Panc1 (cell line): Measurements from ENCODE around the gene DCLK2. TPM values are rescaled to one million over a fixed set of nuclear protein-coding genes. Genes with fewer than 3 reads are reported as not detected.

ENCODE experiments used
- ATAC-seq: fragments of 200-7000 bp; cut with Tn5 transposase; 2 replicates; pipeline ENCODE4 v1.9.1; 2020; ENCODE audit warnings: mild to moderate bottlenecking, moderate library complexity
- BruUV-seq: library from RNA; stranded (reverse); fragments of 400-500 nt; replicated peaks from 2 replicates; lab custom pipeline; 2021; lab: Mats Ljungman, UMichigan
- CTCF ChIA-PET: fragments of 300-600 bp; sonication (Branson Sonifier 250); formaldehyde crosslinking; loops from one replicate; lab custom pipeline; 2022; ENCODE audit warnings: antibody characterized with exemption; lab: Charles Lee
- POLR2A ChIA-PET: fragments of 300-600 bp; sonication (Branson Sonifier 250); formaldehyde crosslinking; loops from one replicate; lab custom pipeline; 2022; ENCODE audit warnings: antibody characterized with exemption; lab: Charles Lee
- DNase-seq: peaks from one replicate; pipeline ENCODE4 v3.0.0-alpha.2; 2010; ENCODE audit warnings: low read depth, low spot score
- H3K27ac ChIP-seq: 2 replicates; pipeline ENCODE4 v1.5.1; 2011; ENCODE audit warnings: mild to moderate bottlenecking, low read length, inconsistent platforms
- H3K27me3 ChIP-seq: fragments of 200-500 bp; sonication (Bioruptor generic); 2 replicates; pipeline ENCODE4 v1.6.0; 2014; ENCODE audit warnings: low read length, inconsistent platforms; ENCODE audit not compliant: control insufficient read depth, insufficient read depth
- H3K36me3 ChIP-seq: fragments of 200-500 bp; sonication (Bioruptor generic); 2 replicates; pipeline ENCODE4 v1.5.1; 2014; ENCODE audit warnings: inconsistent platforms, mild to moderate bottlenecking, low read length, moderate library complexity; ENCODE audit not compliant: control insufficient read depth, insufficient read depth
- H3K4me1 ChIP-seq: 2 replicates; pipeline ENCODE4 v1.5.1; 2011; ENCODE audit warnings: inconsistent platforms, mild to moderate bottlenecking, low read length, moderate library complexity; ENCODE audit not compliant: control insufficient read depth, insufficient read depth
- H3K4me3 ChIP-seq, 2 experiments: 2 replicates each; pipeline ENCODE4 v1.5.1; 2011 to 2012; ENCODE audit warnings: low read depth in 2 of 2, low read length in 2 of 2, mild to moderate bottlenecking in 2 of 2, inconsistent platforms in 1 of 2, moderate library complexity in 1 of 2
- H3K9me3 ChIP-seq: fragments of 200-500 bp; sonication (Bioruptor generic); 2 replicates; pipeline ENCODE4 v1.5.1; 2014; ENCODE audit warnings: low read depth, mild to moderate bottlenecking, inconsistent platforms, low read length, moderate library complexity; ENCODE audit not compliant: control insufficient read depth, insufficient read depth
- CTCF ChIP-seq: fragments of 450-650 bp; IDR thresholded peaks from 2 replicates; pipeline ENCODE4 v1.5.1; 2017; ENCODE audit warnings: mild to moderate bottlenecking
- POLR2AphosphoS5 ChIP-seq: IDR thresholded peaks from 2 replicates; pipeline ENCODE4 v1.6.1; 2012; ENCODE audit warnings: mild to moderate bottlenecking, low read depth, low read length, moderate library complexity
- SIN3A ChIP-seq: IDR thresholded peaks from 2 replicates; pipeline ENCODE4 v1.6.1; 2012; ENCODE audit warnings: low read depth, mild to moderate bottlenecking, low read length, moderate library complexity, borderline replicate concordance; ENCODE audit not compliant: insufficient read depth
- TCF7L2 ChIP-seq: IDR thresholded peaks from 2 replicates; pipeline ENCODE4 v1.6.1; 2011; ENCODE audit warnings: mild to moderate bottlenecking, low read depth, low read length, inconsistent platforms
- in situ Hi-C: cut with HindIII; loops from 2 replicates; pipeline ENCODE4 v1.10.0; 2016; ENCODE audit warnings: low sequenced_read_pairs, low pct_unique_long_range_greater_than_20kb
- intact Hi-C: fragments of 100-400 bp; cut with micrococcal nuclease; formaldehyde crosslinking; loops from one replicate; pipeline ENCODE4 v1.10.0; 2022; ENCODE audit not compliant: unreplicated experiment
- total RNA-seq: library from RNA; stranded (reverse); gene quantifications from one replicate; pipeline ENCODE4 v1.2.1, GENCODE V29; 2021; ENCODE audit not compliant: unreplicated experiment
- TF ChIP-seq, protein P1 (sequence below), 2 experiments: IDR thresholded peaks; 2 replicates each; pipeline ENCODE4 v1.6.1; 2011 to 2012; ENCODE audit warnings: low read depth in 2 of 2, control low read depth in 1 of 2, low read length in 1 of 2, mild to moderate bottlenecking in 1 of 2, moderate library complexity in 1 of 2; ENCODE audit not compliant: insufficient read depth in 1 of 2

The DCLK2 gene
- total RNA-seq, 1 experiment from 2014 or later: 9.5 TPM

DNA sequence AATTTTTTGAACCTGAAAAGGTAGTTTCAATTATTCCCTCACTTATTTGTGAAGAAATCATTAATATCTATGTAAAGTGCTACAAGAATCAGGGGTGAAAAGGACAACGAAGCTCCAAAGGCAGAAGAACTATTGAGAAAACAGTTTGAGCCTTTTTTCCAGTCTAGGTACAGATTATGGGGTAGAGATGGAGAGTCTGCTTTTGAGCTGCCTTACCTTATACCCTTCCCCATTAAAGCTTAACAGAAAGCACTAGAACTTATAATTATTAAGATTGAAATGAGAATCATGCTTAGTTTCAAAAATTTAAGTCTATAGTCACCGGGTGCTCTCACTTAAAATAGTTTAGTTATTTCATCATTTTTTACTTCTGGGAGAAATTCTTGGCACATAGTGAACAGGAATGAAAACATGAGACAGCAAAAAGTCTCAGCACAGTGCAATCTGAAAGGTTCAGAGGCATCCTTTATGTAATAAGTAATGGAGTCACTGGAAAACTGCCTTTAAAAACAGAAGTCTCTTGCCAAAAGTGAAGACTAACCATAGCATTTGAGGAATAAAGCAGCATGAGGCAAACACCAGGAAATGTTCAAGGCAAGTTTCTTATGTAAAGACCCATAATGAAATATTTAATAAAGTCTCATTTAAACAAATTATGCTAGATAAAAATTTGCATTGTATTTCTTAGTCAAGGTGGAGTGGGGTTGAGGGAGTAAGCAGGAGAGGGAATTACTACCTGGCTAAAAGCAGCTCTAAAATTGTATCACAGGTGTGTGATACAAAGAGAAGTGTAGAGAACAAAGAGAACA lies 5.1 kb upstream of the DCLK2 start:
- H3K36me3 ChIP-seq: no peaks in the 10 kb centered on the region
- no peak overlapping the region for H3K27ac ChIP-seq
- peaks cover 10% of the 10 kb centered on the region for H3K4me1 ChIP-seq
- BruUV-seq: no TSS peak
- no peaks in the 10 kb centered on the region for H3K27me3 ChIP-seq
- no peak overlapping the region for H3K4me3 ChIP-seq
- CTCF ChIA-PET: no interaction called here
- intact Hi-C loops (no loop called here), in situ Hi-C loops (no loop called here)
- POLR2A ChIA-PET: interaction anchor here (0.6 kb wide), 1 partner anchor 170 kb away, joined by 9 read pairs; no protein-coding TSS in a partner anchor
- no peak for ATAC-seq
- TF ChIP-seq TCF7L2 (no peak), SIN3A (no peak), POLR2AphosphoS5 (no peak), CTCF (no peak)
- TF ChIP-seq, protein P1, sequence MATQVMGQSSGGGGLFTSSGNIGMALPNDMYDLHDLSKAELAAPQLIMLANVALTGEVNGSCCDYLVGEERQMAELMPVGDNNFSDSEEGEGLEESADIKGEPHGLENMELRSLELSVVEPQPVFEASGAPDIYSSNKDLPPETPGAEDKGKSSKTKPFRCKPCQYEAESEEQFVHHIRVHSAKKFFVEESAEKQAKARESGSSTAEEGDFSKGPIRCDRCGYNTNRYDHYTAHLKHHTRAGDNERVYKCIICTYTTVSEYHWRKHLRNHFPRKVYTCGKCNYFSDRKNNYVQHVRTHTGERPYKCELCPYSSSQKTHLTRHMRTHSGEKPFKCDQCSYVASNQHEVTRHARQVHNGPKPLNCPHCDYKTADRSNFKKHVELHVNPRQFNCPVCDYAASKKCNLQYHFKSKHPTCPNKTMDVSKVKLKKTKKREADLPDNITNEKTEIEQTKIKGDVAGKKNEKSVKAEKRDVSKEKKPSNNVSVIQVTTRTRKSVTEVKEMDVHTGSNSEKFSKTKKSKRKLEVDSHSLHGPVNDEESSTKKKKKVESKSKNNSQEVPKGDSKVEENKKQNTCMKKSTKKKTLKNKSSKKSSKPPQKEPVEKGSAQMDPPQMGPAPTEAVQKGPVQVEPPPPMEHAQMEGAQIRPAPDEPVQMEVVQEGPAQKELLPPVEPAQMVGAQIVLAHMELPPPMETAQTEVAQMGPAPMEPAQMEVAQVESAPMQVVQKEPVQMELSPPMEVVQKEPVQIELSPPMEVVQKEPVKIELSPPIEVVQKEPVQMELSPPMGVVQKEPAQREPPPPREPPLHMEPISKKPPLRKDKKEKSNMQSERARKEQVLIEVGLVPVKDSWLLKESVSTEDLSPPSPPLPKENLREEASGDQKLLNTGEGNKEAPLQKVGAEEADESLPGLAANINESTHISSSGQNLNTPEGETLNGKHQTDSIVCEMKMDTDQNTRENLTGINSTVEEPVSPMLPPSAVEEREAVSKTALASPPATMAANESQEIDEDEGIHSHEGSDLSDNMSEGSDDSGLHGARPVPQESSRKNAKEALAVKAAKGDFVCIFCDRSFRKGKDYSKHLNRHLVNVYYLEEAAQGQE (IDR thresholded peaks at IDR 0.05; ENCODE audit: insufficient read depth in 1 of 2, low read depth in 2 of 2, low read length in 1 of 2): no peak
- DNase-seq: no peak
- no peaks in the 10 kb centered on the region for H3K9me3 ChIP-seq

- POLR2A ChIA-PET: interaction anchor here (0.6 kb wide), 1 partner anchor 169 kb away, joined by 9 read pairs; no protein-coding TSS in a partner anchor
- DNase-seq (no peak), ATAC-seq (no peak)
- intact Hi-C loops: no loop called here
- CTCF ChIA-PET: no interaction called here
- no peak overlapping the region for H3K27ac ChIP-seq
- TF ChIP-seq TCF7L2: no peak
- TF ChIP-seq CTCF: no peak
- TF ChIP-seq SIN3A: no peak
- TF ChIP-seq, protein P1 (IDR thresholded peaks at IDR 0.05; ENCODE audit: insufficient read depth in 1 of 2, low read depth in 2 of 2, low read length in 1 of 2): no peak
- H3K36me3 ChIP-seq: no peaks in the 10 kb centered on the region
- no peaks in the 10 kb centered on the region for H3K27me3 ChIP-seq
- peaks cover 10% of the 10 kb centered on the region for H3K4me1 ChIP-seq
- no peak overlapping the region for H3K4me3 ChIP-seq
- in situ Hi-C loops: no loop called here
- BruUV-seq: no TSS peak
- H3K9me3 ChIP-seq: no peaks in the 10 kb centered on the region
Observed at GRCh38 chr4:150074064-150074463, 4.2 kb upstream of the DCLK2 start.
